ENCODE measurements around the gene GSTM3. TPM values are rescaled to one million over a fixed set of nuclear protein-coding genes. Genes with fewer than 3 reads are reported as not detected.

Gene GSTM3
- total and polyA plus RNA-seq, 9 of the 15 experiments (the other 6 are each of a cell fraction or from before 2014, with no cell fraction given): 3.9 to 24.5 (median 9.4) TPM

DNA sequence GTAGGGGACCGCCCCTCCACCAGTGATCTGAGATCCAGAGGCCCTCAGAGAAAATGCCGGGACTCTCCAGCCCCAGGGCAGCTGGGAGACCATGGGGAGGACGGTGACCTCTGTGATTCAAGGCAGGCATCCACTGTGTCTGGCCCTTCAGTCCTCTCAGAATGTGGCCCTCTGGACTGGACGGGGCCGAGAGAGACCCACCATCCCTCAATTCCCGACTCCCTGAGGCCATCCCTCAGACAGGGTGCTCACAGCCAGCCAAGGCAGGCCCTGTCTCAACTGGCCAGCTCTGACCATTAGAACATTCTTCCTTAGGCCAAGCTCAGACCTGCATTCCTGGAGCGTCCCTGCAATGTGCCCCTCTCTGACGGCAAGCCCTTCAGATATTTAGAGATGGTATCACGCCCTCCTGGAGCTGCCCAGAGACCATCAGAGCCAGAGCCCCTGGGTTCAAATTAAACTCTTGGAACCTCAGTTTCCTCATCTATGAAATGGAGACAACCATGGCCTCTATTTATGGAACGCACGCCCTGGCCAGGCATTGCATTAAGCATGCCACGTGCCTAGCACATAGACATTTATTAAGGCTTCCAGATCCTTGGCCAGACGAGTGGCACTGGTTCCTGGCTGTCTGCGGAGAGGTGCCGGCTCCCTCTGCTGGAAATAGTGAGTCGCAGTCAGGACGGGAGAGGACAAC, 32.5 kb upstream of the GSTM3 start (continued):
- TF ChIP-seq THRA (IDR thresholded peaks at IDR 0.05) (no peak), RBM25 (IDR thresholded peaks at IDR 0.05; ENCODE audit: low read depth, low read length, severe bottlenecking) (no peak), TSC22D4 (tag; IDR thresholded peaks at IDR 0.05) (no peak), CHD2 (IDR thresholded peaks at IDR 0.05; ENCODE audit: low read depth, low read length) (no peak), ZNF197 (CRISPR knock-in tag; IDR thresholded peaks at IDR 0.05; ENCODE audit: low read depth) (no peak), CREB1 (IDR thresholded peaks at IDR 0.05) (no peak), CREB1 (CRISPR knock-in tag; IDR thresholded peaks at IDR 0.05) (peak; percentile 64; the same call in 1 of the 2 replicates), HDAC3 (IDR thresholded peaks at IDR 0.05; ENCODE audit: borderline replicate concordance, partially characterized antibody) (no peak), TRIM28 (IDR thresholded peaks at IDR 0.05) (no peak), E2F1 (CRISPR knock-in tag; IDR thresholded peaks at IDR 0.05) (peak; percentile 72; the same call in 1 of the 2 replicates), RBM34 (IDR thresholded peaks at IDR 0.05; ENCODE audit: borderline replicate concordance, insufficient read depth, low read length) (no peak), CBX5 (IDR thresholded peaks at IDR 0.05; ENCODE audit: borderline replicate concordance, low read depth) (no peak), ZNF324 (CRISPR knock-in tag; IDR thresholded peaks at IDR 0.05) (no peak), PHF21A (IDR thresholded peaks at IDR 0.05; ENCODE audit: borderline replicate concordance, low read depth) (no peak), CCNT2 (IDR thresholded peaks at IDR 0.05; ENCODE audit: borderline replicate concordance, extremely low read depth, insufficient read length, low read depth, low read length) (no peak), ZNF79 (CRISPR knock-in tag; IDR thresholded peaks at IDR 0.05; ENCODE audit: low read depth) (no peak), USF1 (CRISPR knock-in tag; IDR thresholded peaks at IDR 0.05) (peak; percentile 40; the same call in 1 of the 2 replicates), KLF10 (CRISPR knock-in tag; IDR thresholded peaks at IDR 0.05) (no peak), PPARD (CRISPR knock-in tag; IDR thresholded peaks at IDR 0.05) (no peak), GABPB2 (CRISPR knock-in tag; conservative IDR thresholded peaks at IDR 0.05) (no peak), IRF2 (CRISPR knock-in tag; IDR thresholded peaks at IDR 0.05) (no peak), GATAD2A (IDR thresholded peaks at IDR 0.05) (no peak), GABPB1 (CRISPR knock-in tag; IDR thresholded peaks at IDR 0.05) (peak; percentile 68; the same call in 1 of the 2 replicates)
- TF ChIP-seq, protein P1, sequence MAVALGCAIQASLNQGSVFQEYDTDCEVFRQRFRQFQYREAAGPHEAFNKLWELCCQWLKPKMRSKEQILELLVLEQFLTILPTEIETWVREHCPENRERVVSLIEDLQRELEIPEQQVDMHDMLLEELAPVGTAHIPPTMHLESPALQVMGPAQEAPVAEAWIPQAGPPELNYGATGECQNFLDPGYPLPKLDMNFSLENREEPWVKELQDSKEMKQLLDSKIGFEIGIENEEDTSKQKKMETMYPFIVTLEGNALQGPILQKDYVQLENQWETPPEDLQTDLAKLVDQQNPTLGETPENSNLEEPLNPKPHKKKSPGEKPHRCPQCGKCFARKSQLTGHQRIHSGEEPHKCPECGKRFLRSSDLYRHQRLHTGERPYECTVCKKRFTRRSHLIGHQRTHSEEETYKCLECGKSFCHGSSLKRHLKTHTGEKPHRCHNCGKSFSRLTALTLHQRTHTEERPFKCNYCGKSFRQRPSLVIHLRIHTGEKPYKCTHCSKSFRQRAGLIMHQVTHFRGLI (CRISPR knock-in tag; IDR thresholded peaks at IDR 0.05): no peak
- TF ChIP-seq, protein P2, sequence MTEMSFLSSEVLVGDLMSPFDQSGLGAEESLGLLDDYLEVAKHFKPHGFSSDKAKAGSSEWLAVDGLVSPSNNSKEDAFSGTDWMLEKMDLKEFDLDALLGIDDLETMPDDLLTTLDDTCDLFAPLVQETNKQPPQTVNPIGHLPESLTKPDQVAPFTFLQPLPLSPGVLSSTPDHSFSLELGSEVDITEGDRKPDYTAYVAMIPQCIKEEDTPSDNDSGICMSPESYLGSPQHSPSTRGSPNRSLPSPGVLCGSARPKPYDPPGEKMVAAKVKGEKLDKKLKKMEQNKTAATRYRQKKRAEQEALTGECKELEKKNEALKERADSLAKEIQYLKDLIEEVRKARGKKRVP (CRISPR knock-in tag; IDR thresholded peaks at IDR 0.05): 0 out of 2 replicates have a peak, but pooled peaks have one; percentile 47
